ENCODE measurements around the gene SLC8A2. TPM values are rescaled to one million over a fixed set of nuclear protein-coding genes. Genes with fewer than 3 reads are reported as not detected.

SLC8A2 gene
- total and polyA plus RNA-seq, 2 donors (not counting 1 experiment from before 2014, with no cell fraction given) = 0.07 TPM; not detected in 1

- peaks cover 3% of the 10 kb centered on the region for H3K79me2 ChIP-seq (ENCODE audit: control insufficient read depth, insufficient read depth, low read length)
- intact Hi-C loops (cut with micrococcal nuclease) = no loop called here
- ChIA-PET POLR2A (no interaction called here), CTCF (no interaction called here)
- no peaks in the 10 kb centered on the region for H3K27me3 Mint-ChIP-seq
- H2AFZ ChIP-seq (ENCODE audit: insufficient read depth, low read depth, low read length, poor library complexity, severe bottlenecking) = no peak overlapping the region
- peaks cover 0 to 40% of the 10 kb centered on the region in 2 experiments for H3K36me3 ChIP-seq (replicated peaks in 1 of 2; ENCODE audit: control extremely low read depth in 1 of 2, control insufficient read depth in 1 of 2, extremely low read depth in 1 of 2, insufficient read depth in 2 of 2, low read length in 1 of 2)
- no peak overlapping the region for H3K27ac Mint-ChIP-seq
- no peaks in the 10 kb centered on the region for H3K4me1 Mint-ChIP-seq
- no peak overlapping the region for H3K9ac ChIP-seq (ENCODE audit: low read length)
- H4K20me1 ChIP-seq (ENCODE audit: control insufficient read depth, insufficient read depth, low read length, poor library complexity, severe bottlenecking) = peaks cover 19% of the 10 kb centered on the region
- TF ChIP-seq CTCF (IDR thresholded peaks at IDR 0.05) (no peak), EZH2 (IDR thresholded peaks at IDR 0.05; ENCODE audit: borderline replicate concordance, insufficient read depth, low read depth, low read length, poor library complexity, severe bottlenecking) (no peak)
- H3K9me3 ChIP-seq (ENCODE audit: control extremely low read depth in 1 of 3, control insufficient read depth in 2 of 3, insufficient read depth in 1 of 3, low read length in 2 of 3) = no peaks in the 10 kb centered on the region
- ATAC-seq (ENCODE audit: low read depth) (no peak), DNase-seq (no peak)
- no peak overlapping the region for H3K4me2 ChIP-seq (replicated peaks; ENCODE audit: low read depth, low read length, poor library complexity, severe bottlenecking)
- no peaks in the 10 kb centered on the region for H3K4me1 ChIP-seq (ENCODE audit: control insufficient read depth in 2 of 2, insufficient read depth in 2 of 2, low read length in 2 of 2)
- 98% methylated on average over 12 of the region's 18 CpGs for WGBS (ENCODE audit: insufficient coverage)
- H3K4me3 ChIP-seq (ENCODE audit: control extremely low read depth in 1 of 5, extremely low read depth in 1 of 5, insufficient read depth in 1 of 5, low read depth in 2 of 5, low read length in 4 of 5) = no peak overlapping the region
- no peak overlapping the region for H3K27ac ChIP-seq (ENCODE audit: low read length in 2 of 2)
- no peaks in the 10 kb centered on the region for H3K9me3 Mint-ChIP-seq (ENCODE audit: insufficient read depth)
- H3K4me3 Mint-ChIP-seq = no peak overlapping the region
- H3K27me3 ChIP-seq (replicated peaks in 1 of 4; ENCODE audit: control extremely low read depth in 1 of 4, control insufficient read depth in 3 of 4, insufficient read depth in 4 of 4, low read length in 3 of 4) = no peaks in the 10 kb centered on the region
Measured at GRCh38 chr19:47493378-47494210, 21.9 kb upstream of the SLC8A2 start.
